SJCRH30 (cell line): ENCODE results near the gene HERC4. TPM values are rescaled to one million over a fixed set of nuclear protein-coding genes. Genes with fewer than 3 reads are reported as not detected.
"Not testable (repeated sequence)": the region's sequence is repeated elsewhere in the genome, so short reads cannot be mapped to it uniquely, and the experiment has no call there.

Source experiments
- DNase-seq, 2 experiments: peaks; one replicate each; pipeline ENCODE4 v3.0.0-alpha.2; 2015 to 2020
- H3K27ac ChIP-seq: fragments of 250-450 bp; sonication (Bioruptor Pico); 2 replicates; pipeline ENCODE4 v1.5.1; 2020; ENCODE audit warnings: mild to moderate bottlenecking, moderate library complexity
- H3K27me3 ChIP-seq: fragments of 250-450 bp; sonication (Bioruptor Pico); 2 replicates; pipeline ENCODE4 v1.5.1; 2020; ENCODE audit warnings: mild to moderate bottlenecking, moderate library complexity
- H3K36me3 ChIP-seq: fragments of 250-450 bp; sonication (Bioruptor Pico); 2 replicates; pipeline ENCODE4 v1.5.1; 2020; ENCODE audit warnings: mild to moderate bottlenecking, moderate library complexity
- H3K4me1 ChIP-seq: fragments of 250-450 bp; sonication (Bioruptor Pico); 2 replicates; pipeline ENCODE4 v1.5.1; 2020; ENCODE audit warnings: mild to moderate bottlenecking, moderate library complexity
- H3K4me3 ChIP-seq: fragments of 250-450 bp; sonication (Bioruptor Pico); 2 replicates; pipeline ENCODE4 v1.5.1; 2020; ENCODE audit warnings: mild to moderate bottlenecking, moderate library complexity
- H3K9me3 ChIP-seq: fragments of 250-450 bp; sonication (Bioruptor Pico); replicated peaks from 2 replicates; pipeline ENCODE4 v1.5.1; 2020; ENCODE audit warnings: mild to moderate bottlenecking, moderate library complexity
- total RNA-seq: library from RNA; depleted of rRNA; stranded (reverse); fragments of >200 nt; shearing (Covaris generic); gene quantifications from 2 replicates; pipeline ENCODE4 v1.2.3, GENCODE V29; 2014; rRNA removed

Gene HERC4
- total RNA-seq, 1 experiment from 2014 or later, result 19.3 TPM

DNA sequence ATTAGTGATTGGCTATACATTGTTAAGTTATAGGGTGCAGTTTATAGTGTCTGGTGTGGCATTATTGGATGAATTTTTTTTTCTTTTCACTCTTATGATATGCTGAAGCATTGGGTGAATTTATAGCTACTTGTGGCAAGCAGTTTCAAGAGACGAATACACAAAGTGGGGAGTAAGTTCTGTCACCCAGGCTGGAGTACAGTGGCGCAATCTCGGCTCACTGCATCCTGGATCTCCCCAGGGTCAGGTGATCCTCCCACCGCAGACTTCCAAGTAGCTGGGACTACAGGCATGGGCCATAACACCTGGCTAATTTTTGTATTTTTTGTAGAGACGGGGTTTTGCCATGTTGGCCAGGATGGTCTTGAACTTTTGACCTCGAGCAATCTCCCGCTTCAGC, 196.9 kb downstream of the HERC4 start:
- no peaks in the 10 kb centered on the region for H3K4me1 ChIP-seq
- H3K4me3 ChIP-seq, result no peak overlapping the region
- no peaks in the 10 kb centered on the region for H3K27me3 ChIP-seq
- no peak overlapping the region for H3K27ac ChIP-seq
- no peaks in the 10 kb centered on the region for H3K9me3 ChIP-seq
- DNase-seq, result no peak
- H3K36me3 ChIP-seq, result no peaks in the 10 kb centered on the region

DNA sequence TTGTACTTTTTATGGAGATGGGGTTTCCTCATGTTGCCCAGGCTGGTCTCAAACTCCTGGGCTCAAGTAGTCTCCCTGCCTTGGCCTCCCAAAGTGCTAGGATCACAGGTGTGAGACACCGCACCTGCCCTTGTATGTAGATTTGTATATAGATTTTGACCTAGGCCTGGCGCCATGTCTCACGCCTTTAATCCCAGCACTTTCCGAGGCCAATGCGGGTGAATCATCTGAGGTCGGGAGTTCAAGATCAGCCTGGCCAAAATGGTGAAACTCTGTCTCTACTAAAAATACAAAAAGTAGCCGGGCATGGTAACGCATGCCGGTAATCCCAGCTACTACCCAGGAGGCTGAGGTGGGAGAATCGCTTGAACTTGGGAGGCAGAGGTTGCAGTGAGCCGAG, 197.7 kb downstream of the HERC4 start:
- DNase-seq, H3K27ac ChIP-seq, H3K27me3 ChIP-seq, H3K4me3 ChIP-seq, H3K4me1 ChIP-seq, H3K36me3 ChIP-seq, H3K9me3 ChIP-seq: not testable (repeated sequence)

DNA sequence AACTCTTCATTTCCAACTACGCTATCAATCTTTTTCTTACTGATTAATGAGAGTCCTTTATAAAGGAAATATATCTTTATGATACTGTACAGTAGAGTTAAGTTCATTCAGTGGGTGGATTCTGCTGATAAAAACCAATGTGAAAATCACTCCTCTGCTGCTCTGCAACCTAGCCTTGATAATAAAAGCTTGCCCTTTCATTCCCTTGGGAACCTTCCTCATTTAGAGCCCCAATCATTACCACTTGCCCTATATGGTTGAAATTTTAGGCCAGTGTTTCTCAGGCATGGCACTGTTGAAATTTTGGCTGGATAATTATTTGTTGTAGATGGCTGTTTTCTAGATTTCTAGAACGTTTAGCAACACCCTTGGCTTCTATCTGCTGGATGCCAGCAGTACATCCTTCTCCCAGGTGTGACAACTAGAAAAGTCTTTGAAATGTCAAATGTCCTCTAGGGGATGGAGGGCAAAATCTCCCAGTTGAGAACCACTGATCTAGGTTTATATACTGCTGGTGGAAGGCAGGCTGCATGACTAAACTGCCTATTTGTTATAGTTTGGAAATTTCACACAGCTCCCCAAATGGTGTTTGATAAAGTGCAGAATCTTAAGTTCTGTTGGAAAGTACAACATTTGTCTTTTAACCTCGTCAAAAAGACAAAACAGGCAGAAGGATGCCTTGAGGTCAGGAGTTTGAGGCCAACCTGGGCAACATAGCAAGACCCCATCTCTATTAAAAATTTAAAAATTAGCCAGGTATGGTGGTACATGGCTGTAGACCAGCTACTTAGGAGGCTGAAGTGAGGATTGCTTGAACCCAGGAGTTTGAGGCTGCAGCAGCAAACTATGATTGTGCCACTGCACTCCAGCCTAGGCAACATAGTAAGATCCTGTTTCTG, 199.5 kb downstream of the HERC4 start:
- no peaks in the 10 kb centered on the region for H3K36me3 ChIP-seq
- no peak overlapping the region for H3K4me3 ChIP-seq
- H3K27ac ChIP-seq, result no peak overlapping the region
- H3K9me3 ChIP-seq, result no peaks in the 10 kb centered on the region
- H3K4me1 ChIP-seq, result no peaks in the 10 kb centered on the region
- no peak for DNase-seq
- H3K27me3 ChIP-seq, result no peaks in the 10 kb centered on the region

Other genes with a start within 250 kb of the HERC4 start
- gene DNAJC12, start 237.1 kb downstream of the HERC4 start, total RNA-seq, result 9.6 and 11.7 TPM in 2 replicates
- 15.7 and 18.2 TPM in 2 replicates for gene SIRT1, start 190.6 kb downstream of the HERC4 start, total RNA-seq
- 0.13 and 0.40 TPM in 2 replicates for gene MYPN, start 34.2 kb upstream of the HERC4 start, total RNA-seq
- 0.13 TPM in 1 of 2 replicates, not detected in the other for gene ATOH7, start 156.8 kb upstream of the HERC4 start, total RNA-seq